CD4-positive, CD25-positive, alpha-beta regulatory T cell (primary cell): ENCODE measurements around the gene SORCS2. TPM values are rescaled to one million over a fixed set of nuclear protein-coding genes. Genes with fewer than 3 reads are reported as not detected.

Experiments
- ATAC-seq, 2 donors: fragments of 150-1000 bp; cut with Tn5 transposase; one replicate each; pipeline ENCODE4 v1.10.0; 2021; ENCODE audit warnings: low read depth in 2 of 2, moderate number of reproducible peaks in 2 of 2, moderate library complexity in 1 of 2
- DNase-seq, 3 donors: peaks; one replicate each; pipeline versions ENCODE4 v3.0.0 to v3.0.0-alpha.2; 2012 to 2022; ENCODE audit warnings: mixed read lengths in 1 of 3
- H3K27ac ChIP-seq: one replicate; pipeline ENCODE4 v1.7.0; 2013; ENCODE audit warnings: mild to moderate bottlenecking, low read length; ENCODE audit not compliant: insufficient read depth, poor library complexity, severe bottlenecking
- H3K27me3 ChIP-seq: one replicate; pipeline ENCODE4 v1.7.0; 2013; ENCODE audit warnings: low read length; ENCODE audit not compliant: control insufficient read depth, insufficient read depth
- H3K36me3 ChIP-seq: one replicate; pipeline ENCODE4 v1.7.0; 2013; ENCODE audit warnings: mild to moderate bottlenecking, low read length, moderate library complexity; ENCODE audit not compliant: control insufficient read depth, insufficient read depth
- H3K4me1 ChIP-seq: 2 replicates; pipeline ENCODE4 v1.7.0; 2013; ENCODE audit warnings: mild to moderate bottlenecking, low read length; ENCODE audit not compliant: insufficient read depth, control insufficient read depth, poor library complexity, severe bottlenecking
- H3K4me3 ChIP-seq: one replicate; pipeline ENCODE4 v1.7.0; 2013; ENCODE audit warnings: low read depth, mild to moderate bottlenecking, low read length, moderate library complexity
- H3K9me3 ChIP-seq, 2 experiments: 1 replicate in 1 of 2; 2 replicates in 1 of 2; pipeline ENCODE4 v1.7.0; 2013; ENCODE audit warnings: low read length in 2 of 2, mild to moderate bottlenecking in 1 of 2, moderate library complexity in 1 of 2; ENCODE audit not compliant: control insufficient read depth in 2 of 2
- H3K27ac Mint-ChIP-seq, 3 donors: one replicate each; pipeline ENCODE4 v1.8.0; 2020 to 2022; ENCODE audit warnings: mild to moderate bottlenecking in 3 of 3, mixed read lengths in 3 of 3, moderate library complexity in 2 of 3
- H3K27me3 Mint-ChIP-seq: one replicate; pipeline ENCODE4 v1.8.0; 2022; ENCODE audit warnings: mild to moderate bottlenecking, mixed read lengths
- H3K36me3 Mint-ChIP-seq: one replicate; pipeline ENCODE4 v1.8.0; 2020; ENCODE audit warnings: mixed read lengths
- H3K4me1 Mint-ChIP-seq, 4 donors: one replicate each; pipeline ENCODE4 v1.8.0; 2020 to 2022; ENCODE audit warnings: mixed read lengths in 4 of 4, mild to moderate bottlenecking in 1 of 4
- H3K4me3 Mint-ChIP-seq, 4 donors: one replicate each; pipeline ENCODE4 v1.8.0; 2020 to 2022; ENCODE audit warnings: mild to moderate bottlenecking in 4 of 4, mixed read lengths in 4 of 4, moderate library complexity in 3 of 4
- H3K9me3 Mint-ChIP-seq, 7 donors: one replicate each; pipeline ENCODE4 v1.8.0; 2020 to 2022; ENCODE audit warnings: mixed read lengths in 7 of 7, mild to moderate bottlenecking in 3 of 7, moderate library complexity in 2 of 7
- polyA plus RNA-seq, 4 donors: library from polyadenylated mRNA; unstranded; fragments of 300-500 nt; fragmentation: Illumina TruSeq; gene quantifications; one replicate each; pipeline ENCODE4 v1.2.3, GENCODE V29; 2021
- total RNA-seq: library from RNA; stranded (reverse); gene quantifications from one replicate; pipeline ENCODE4 v1.2.3, GENCODE V29; 2022

The SORCS2 gene
- total and polyA plus RNA-seq, 5 donors from 2014 or later, result not detected

GRCh38 chr4:7287918-7288280 lies 95.6 kb downstream of the SORCS2 start:
- Mint-ChIP-seq H3K9me3 (no peaks in the 10 kb centered on the region), H3K36me3 (no peaks in the 10 kb centered on the region), H3K27me3 (peaks cover 5% of the 10 kb centered on the region), H3K4me3 (peak overlapping the region in 1 of 4 donors; percentile 7), H3K4me1 (no peaks in the 10 kb centered on the region), H3K27ac (no peak overlapping the region)
- no peaks in the 10 kb centered on the region for H3K27me3 ChIP-seq
- no peaks in the 10 kb centered on the region for H3K36me3 ChIP-seq
- no peak for ATAC-seq
- no peaks in the 10 kb centered on the region for H3K4me1 ChIP-seq
- H3K27ac ChIP-seq, result no peak overlapping the region
- no peaks in the 10 kb centered on the region for H3K9me3 ChIP-seq
- no peak overlapping the region for H3K4me3 ChIP-seq
- no peak for DNase-seq

- Mint-ChIP-seq H3K9me3 (no peaks in the 10 kb centered on the region), H3K36me3 (no peaks in the 10 kb centered on the region), H3K27me3 (peaks cover 5% of the 10 kb centered on the region), H3K27ac (peak overlapping the region in 1 of 3 donors; percentile 60), H3K4me3 (no peak overlapping the region), H3K4me1 (no peaks in the 10 kb centered on the region)
- ATAC-seq, result no peak
- no peaks in the 10 kb centered on the region for H3K9me3 ChIP-seq
- H3K27ac ChIP-seq, result no peak overlapping the region
- H3K36me3 ChIP-seq, result no peaks in the 10 kb centered on the region
- H3K27me3 ChIP-seq, result no peaks in the 10 kb centered on the region
- no peaks in the 10 kb centered on the region for H3K4me1 ChIP-seq
- H3K4me3 ChIP-seq, result no peak overlapping the region
- DNase-seq, result no peak
Observed at GRCh38 chr4:7288751-7289523, 96.6 kb downstream of the SORCS2 start.

- no peaks in the 10 kb centered on the region for H3K9me3 ChIP-seq
- H3K36me3 Mint-ChIP-seq, result no peaks in the 10 kb centered on the region
- no peak overlapping the region for H3K27ac ChIP-seq
- no peak overlapping the region for H3K4me3 Mint-ChIP-seq
- H3K9me3 Mint-ChIP-seq, result no peaks in the 10 kb centered on the region
- no peak overlapping the region for H3K4me3 ChIP-seq
- no peak overlapping the region for H3K27ac Mint-ChIP-seq
- ATAC-seq (no peak), DNase-seq (no peak)
- no peaks in the 10 kb centered on the region for H3K36me3 ChIP-seq
- H3K4me1 ChIP-seq, result no peaks in the 10 kb centered on the region
- peaks cover 5% of the 10 kb centered on the region for H3K27me3 Mint-ChIP-seq
- no peaks in the 10 kb centered on the region for H3K27me3 ChIP-seq
- no peaks in the 10 kb centered on the region for H3K4me1 Mint-ChIP-seq
Observed at GRCh38 chr4:7289589-7289988, 97.3 kb downstream of the SORCS2 start.

GRCh38 chr4:7291372-7292114 lies 99.2 kb downstream of the SORCS2 start:
- peaks cover 5% of the 10 kb centered on the region for H3K27me3 Mint-ChIP-seq
- no peak for ATAC-seq

GRCh38 chr4:7293703-7294102 lies 101.4 kb downstream of the SORCS2 start:
- Mint-ChIP-seq H3K4me1 (no peaks in the 10 kb centered on the region), H3K27ac (no peak overlapping the region), H3K9me3 (no peaks in the 10 kb centered on the region), H3K27me3 (peaks cover 5% of the 10 kb centered on the region), H3K36me3 (no peaks in the 10 kb centered on the region), H3K4me3 (no peak overlapping the region)
- no peaks in the 10 kb centered on the region for H3K9me3 ChIP-seq
- no peaks in the 10 kb centered on the region for H3K36me3 ChIP-seq
- no peaks in the 10 kb centered on the region for H3K27me3 ChIP-seq
- H3K4me3 ChIP-seq, result no peak overlapping the region
- DNase-seq (no peak), ATAC-seq (no peak)
- H3K4me1 ChIP-seq, result no peaks in the 10 kb centered on the region
- no peak overlapping the region for H3K27ac ChIP-seq

More at GRCh38 chr4:7291372-7292114, 99.2 kb downstream of the SORCS2 start:
- Histone ChIP-seq H3K4me1 (no peaks in the 10 kb centered on the region), H3K9me3 (no peaks in the 10 kb centered on the region), H3K27me3 (no peaks in the 10 kb centered on the region), H3K27ac (no peak overlapping the region), H3K4me3 (no peak overlapping the region), H3K36me3 (no peaks in the 10 kb centered on the region)
- Mint-ChIP-seq H3K4me1 (no peaks in the 10 kb centered on the region), H3K36me3 (no peaks in the 10 kb centered on the region), H3K4me3 (no peak overlapping the region), H3K27ac (peak overlapping the region in 1 of 3 donors; percentile 76), H3K9me3 (no peaks in the 10 kb centered on the region)
- no peak for DNase-seq

- no peaks in the 10 kb centered on the region for H3K9me3 Mint-ChIP-seq
- no peak for ATAC-seq
- no peaks in the 10 kb centered on the region for H3K36me3 ChIP-seq
Observed at GRCh38 chr4:7294176-7294756, 101.9 kb downstream of the SORCS2 start.

GRCh38 chr4:7295197-7295910 lies 103.0 kb downstream of the SORCS2 start:
- no peaks in the 10 kb centered on the region for H3K36me3 ChIP-seq
- no peaks in the 10 kb centered on the region for H3K4me1 Mint-ChIP-seq
- H3K9me3 ChIP-seq, result no peaks in the 10 kb centered on the region
- DNase-seq, result no peak
- ATAC-seq, result no peak
- H3K27me3 ChIP-seq, result no peaks in the 10 kb centered on the region
- no peak overlapping the region for H3K27ac ChIP-seq
- peaks cover 8% of the 10 kb centered on the region for H3K27me3 Mint-ChIP-seq
- H3K27ac Mint-ChIP-seq, result no peak overlapping the region
- H3K4me3 ChIP-seq, result no peak overlapping the region
- no peaks in the 10 kb centered on the region for H3K36me3 Mint-ChIP-seq
- H3K4me3 Mint-ChIP-seq, result no peak overlapping the region
- H3K4me1 ChIP-seq, result no peaks in the 10 kb centered on the region
- peaks cover 0 to 1% (median 0%) of the 10 kb centered on the region in 7 donors for H3K9me3 Mint-ChIP-seq

More at GRCh38 chr4:7294176-7294756, 101.9 kb downstream of the SORCS2 start:
- no peak overlapping the region for H3K4me3 Mint-ChIP-seq
- H3K36me3 Mint-ChIP-seq, result no peaks in the 10 kb centered on the region
- Histone ChIP-seq H3K27me3 (no peaks in the 10 kb centered on the region), H3K4me1 (no peaks in the 10 kb centered on the region), H3K27ac (no peak overlapping the region), H3K9me3 (no peaks in the 10 kb centered on the region), H3K4me3 (no peak overlapping the region)
- no peaks in the 10 kb centered on the region for H3K4me1 Mint-ChIP-seq
- no peak for DNase-seq
- H3K27ac Mint-ChIP-seq, result no peak overlapping the region
- H3K27me3 Mint-ChIP-seq, result peaks cover 5% of the 10 kb centered on the region
